ENCODE data around the gene CLDN1. TPM values are rescaled to one million over a fixed set of nuclear protein-coding genes. Genes with fewer than 3 reads are reported as not detected.
A peak's percentile ranks its signal among the peaks of the same experiment; 100 is the strongest.

CLDN1 gene
- total RNA-seq, 1 donor from 2014 or later = 0.14 TPM

GRCh38 chr3:190261740-190262139 lies 60.5 kb downstream of the CLDN1 start:
- Mint-ChIP-seq H3K9me3 (no peaks in the 10 kb centered on the region), H3K27me3 (ENCODE audit: low read depth) (no peaks in the 10 kb centered on the region), H3K4me1 (peaks cover 21% of the 10 kb centered on the region), H3K36me3 (ENCODE audit: low read depth) (no peaks in the 10 kb centered on the region), H3K4me3 (no peak overlapping the region), H3K27ac (ENCODE audit: unreplicated experiment) (no peak overlapping the region)
- DNase-seq (ENCODE audit: low read depth, low spot score) = no peak
- no peak for TF ChIP-seq CTCF (conservative IDR thresholded peaks at IDR 0.05)

- Mint-ChIP-seq H3K4me3 (no peak overlapping the region), H3K27ac (ENCODE audit: unreplicated experiment) (no peak overlapping the region), H3K4me1 (peaks cover 21% of the 10 kb centered on the region), H3K27me3 (ENCODE audit: low read depth) (no peaks in the 10 kb centered on the region), H3K9me3 (no peaks in the 10 kb centered on the region), H3K36me3 (ENCODE audit: low read depth) (no peaks in the 10 kb centered on the region)
- no peak for DNase-seq (ENCODE audit: low read depth, low spot score)
- TF ChIP-seq CTCF (conservative IDR thresholded peaks at IDR 0.05) = no peak
Observed at GRCh38 chr3:190261015-190261414, 61.2 kb downstream of the CLDN1 start.

- H3K9me3 Mint-ChIP-seq = no peaks in the 10 kb centered on the region
- no peaks in the 10 kb centered on the region for H3K36me3 Mint-ChIP-seq (ENCODE audit: low read depth)
- DNase-seq (ENCODE audit: low read depth, low spot score) = no peak
- H3K4me3 Mint-ChIP-seq = no peak overlapping the region
- peaks cover 21% of the 10 kb centered on the region for H3K4me1 Mint-ChIP-seq
- no peak overlapping the region for H3K27ac Mint-ChIP-seq (ENCODE audit: unreplicated experiment)
- no peak for TF ChIP-seq CTCF (conservative IDR thresholded peaks at IDR 0.05)
- H3K27me3 Mint-ChIP-seq (ENCODE audit: low read depth) = no peaks in the 10 kb centered on the region
Observed at GRCh38 chr3:190260301-190260700, 61.9 kb downstream of the CLDN1 start.

GRCh38 chr3:190258634-190259033 lies 63.6 kb downstream of the CLDN1 start:
- H3K9me3 Mint-ChIP-seq = no peaks in the 10 kb centered on the region

More at GRCh38 chr3:190258634-190259033, 63.6 kb downstream of the CLDN1 start:
- no peaks in the 10 kb centered on the region for H3K27me3 Mint-ChIP-seq (ENCODE audit: low read depth)
- peak; percentile 4 for DNase-seq (ENCODE audit: low read depth, low spot score)
- peak overlapping the region; percentile 36 for H3K27ac Mint-ChIP-seq (ENCODE audit: unreplicated experiment)
- no peak overlapping the region for H3K4me3 Mint-ChIP-seq
- H3K4me1 Mint-ChIP-seq = peaks cover 21% of the 10 kb centered on the region
- no peak for TF ChIP-seq CTCF (conservative IDR thresholded peaks at IDR 0.05)
- no peaks in the 10 kb centered on the region for H3K36me3 Mint-ChIP-seq (ENCODE audit: low read depth)

Other genes with a start within 250 kb of the CLDN1 start
- gene P3H2, start 201.5 kb downstream of the CLDN1 start, total RNA-seq = 2.0 and 4.1 TPM in 2 replicates
- gene CLDN16, start 65.7 kb upstream of the CLDN1 start, total RNA-seq = not detected in 2 replicates
- gene TMEM207, start 127.5 kb upstream of the CLDN1 start, total RNA-seq = not detected in 2 replicates
- gene IL1RAP, start 191.6 kb upstream of the CLDN1 start, total RNA-seq = 4.4 and 5.4 TPM in 2 replicates